Activated CD4-positive, alpha-beta T cell treated with anti-CD3 and anti-CD28 coated beads, Interleukin-2, amount 10 ng/mL, durations not matched to agents 24 days and 14 days (primary cell): ENCODE measurements around the gene CYP4F22. TPM values are rescaled to one million over a fixed set of nuclear protein-coding genes. Genes with fewer than 3 reads are reported as not detected.

Experiments
- DNase-seq: peaks from one replicate; pipeline ENCODE4 v3.0.0; 2022
- H3K27ac Mint-ChIP-seq: one replicate; pipeline ENCODE4 v1.8.0; 2022; ENCODE audit warnings: mild to moderate bottlenecking, mixed read lengths
- H3K27me3 Mint-ChIP-seq: one replicate; pipeline ENCODE4 v1.8.0; 2022; ENCODE audit warnings: mixed read lengths
- H3K36me3 Mint-ChIP-seq: one replicate; pipeline ENCODE4 v1.8.0; 2022; ENCODE audit warnings: low read depth, mild to moderate bottlenecking, mixed read lengths
- H3K4me1 Mint-ChIP-seq: one replicate; pipeline ENCODE4 v1.8.0; 2021; ENCODE audit warnings: mixed read lengths
- H3K4me3 Mint-ChIP-seq: one replicate; pipeline ENCODE4 v1.8.0; 2022; ENCODE audit warnings: mild to moderate bottlenecking, moderate library complexity, mixed read lengths
- H3K9me3 Mint-ChIP-seq: one replicate; pipeline ENCODE4 v1.8.0; 2021; ENCODE audit warnings: mixed read lengths
- intact Hi-C: fragments of 100-400 bp; cut with micrococcal nuclease; formaldehyde crosslinking; loops from one replicate; pipeline ENCODE4 v1.15.1; 2023
- total RNA-seq: library from RNA; stranded (reverse); gene quantifications from 2 replicates; pipeline ENCODE4 v1.2.3, GENCODE V29; 2022

The CYP4F22 gene
- total RNA-seq, 1 donor from 2014 or later, result 0.12 TPM

GRCh38 chr19:15534957-15535864, 26.9 kb downstream of the CYP4F22 start:
- Mint-ChIP-seq H3K27me3 (peaks cover 8% of the 10 kb centered on the region), H3K4me1 (peaks cover 33% of the 10 kb centered on the region), H3K27ac (no peak overlapping the region), H3K4me3 (no peak overlapping the region), H3K36me3 (peaks cover 2% of the 10 kb centered on the region), H3K9me3 (peaks cover 18% of the 10 kb centered on the region)
- no peak for DNase-seq
- intact Hi-C loops, result no loop called here

- Mint-ChIP-seq H3K9me3 (peaks cover 14% of the 10 kb centered on the region), H3K27me3 (peaks cover 8% of the 10 kb centered on the region), H3K36me3 (peaks cover 2% of the 10 kb centered on the region), H3K27ac (no peak overlapping the region), H3K4me1 (peaks cover 33% of the 10 kb centered on the region), H3K4me3 (no peak overlapping the region)
- no peak for DNase-seq
- intact Hi-C loops, result no loop called here
Observed at GRCh38 chr19:15536350-15536749, 28.0 kb downstream of the CYP4F22 start.

- Mint-ChIP-seq H3K4me3 (no peak overlapping the region), H3K36me3 (no peaks in the 10 kb centered on the region), H3K4me1 (peaks cover 17% of the 10 kb centered on the region), H3K27ac (no peak overlapping the region), H3K9me3 (peaks cover 11% of the 10 kb centered on the region), H3K27me3 (peaks cover 10% of the 10 kb centered on the region)
- intact Hi-C loops, result no loop called here
- peak; percentile 67 for DNase-seq
Observed at GRCh38 chr19:15538774-15539173, 30.4 kb downstream of the CYP4F22 start.

GRCh38 chr19:15539638-15540037, 31.3 kb downstream of the CYP4F22 start:
- no peak overlapping the region for H3K4me3 Mint-ChIP-seq
- H3K9me3 Mint-ChIP-seq, result peaks cover 11% of the 10 kb centered on the region
- peaks cover 15% of the 10 kb centered on the region for H3K4me1 Mint-ChIP-seq
- intact Hi-C loops, result no loop called here
- H3K36me3 Mint-ChIP-seq, result no peaks in the 10 kb centered on the region
- no peak overlapping the region for H3K27ac Mint-ChIP-seq
- no peak for DNase-seq
- H3K27me3 Mint-ChIP-seq, result peaks cover 10% of the 10 kb centered on the region

- Mint-ChIP-seq H3K36me3 (no peaks in the 10 kb centered on the region), H3K4me3 (no peak overlapping the region), H3K27me3 (peaks cover 10% of the 10 kb centered on the region), H3K9me3 (peaks cover 11% of the 10 kb centered on the region), H3K4me1 (peaks cover 9% of the 10 kb centered on the region), H3K27ac (no peak overlapping the region)
- DNase-seq, result no peak
- intact Hi-C loops, result no loop called here
Observed at GRCh38 chr19:15540435-15540834, 32.1 kb downstream of the CYP4F22 start.

- no peaks in the 10 kb centered on the region for H3K36me3 Mint-ChIP-seq
- peaks cover 2% of the 10 kb centered on the region for H3K4me1 Mint-ChIP-seq
- no peak overlapping the region for H3K4me3 Mint-ChIP-seq
- peaks cover 7% of the 10 kb centered on the region for H3K27me3 Mint-ChIP-seq
- intact Hi-C loops, result no loop called here
- H3K27ac Mint-ChIP-seq, result no peak overlapping the region
- no peak for DNase-seq
- H3K9me3 Mint-ChIP-seq, result no peaks in the 10 kb centered on the region
Observed at GRCh38 chr19:15544283-15544682, 36.0 kb downstream of the CYP4F22 start.

- Mint-ChIP-seq H3K9me3 (no peaks in the 10 kb centered on the region), H3K27me3 (peaks cover 7% of the 10 kb centered on the region), H3K27ac (no peak overlapping the region), H3K4me3 (no peak overlapping the region), H3K4me1 (peaks cover under 1% of the 10 kb centered on the region), H3K36me3 (no peaks in the 10 kb centered on the region)
- intact Hi-C loops, result no loop called here
- no peak for DNase-seq
Observed at GRCh38 chr19:15544970-15545369, 36.6 kb downstream of the CYP4F22 start.

GRCh38 chr19:15548648-15549047, 40.3 kb downstream of the CYP4F22 start:
- intact Hi-C loops, result no loop called here
- no peaks in the 10 kb centered on the region for H3K9me3 Mint-ChIP-seq
- peaks cover 11% of the 10 kb centered on the region for H3K27me3 Mint-ChIP-seq
- H3K4me3 Mint-ChIP-seq, result no peak overlapping the region
- no peak overlapping the region for H3K27ac Mint-ChIP-seq
- DNase-seq, result no peak
- peaks cover 12% of the 10 kb centered on the region for H3K4me1 Mint-ChIP-seq
- H3K36me3 Mint-ChIP-seq, result no peaks in the 10 kb centered on the region

- no peaks in the 10 kb centered on the region for H3K9me3 Mint-ChIP-seq
- intact Hi-C loops, result no loop called here
- no peak for DNase-seq
- no peaks in the 10 kb centered on the region for H3K36me3 Mint-ChIP-seq
- H3K4me1 Mint-ChIP-seq, result peaks cover 15% of the 10 kb centered on the region
- H3K27me3 Mint-ChIP-seq, result peaks cover 11% of the 10 kb centered on the region
- H3K27ac Mint-ChIP-seq, result no peak overlapping the region
- H3K4me3 Mint-ChIP-seq, result no peak overlapping the region
Observed at GRCh38 chr19:15549581-15549980, 41.3 kb downstream of the CYP4F22 start.

- no peak overlapping the region for H3K27ac Mint-ChIP-seq
- intact Hi-C loops, result no loop called here
- peaks cover 11% of the 10 kb centered on the region for H3K27me3 Mint-ChIP-seq
- no peaks in the 10 kb centered on the region for H3K36me3 Mint-ChIP-seq
- no peak for DNase-seq
- H3K9me3 Mint-ChIP-seq, result no peaks in the 10 kb centered on the region
- peaks cover 15% of the 10 kb centered on the region for H3K4me1 Mint-ChIP-seq
- H3K4me3 Mint-ChIP-seq, result peak overlapping the region; percentile 57
Observed at GRCh38 chr19:15550273-15550672, 41.9 kb downstream of the CYP4F22 start.

GRCh38 chr19:15550929-15551292, 42.6 kb downstream of the CYP4F22 start:
- peaks cover 11% of the 10 kb centered on the region for H3K27me3 Mint-ChIP-seq
- H3K36me3 Mint-ChIP-seq, result no peaks in the 10 kb centered on the region
- no peaks in the 10 kb centered on the region for H3K9me3 Mint-ChIP-seq
- DNase-seq, result no peak
- peaks cover 19% of the 10 kb centered on the region for H3K4me1 Mint-ChIP-seq
- peak overlapping the region; percentile 82 for H3K4me3 Mint-ChIP-seq
- intact Hi-C loops, result no loop called here
- peak overlapping the region; percentile 59 for H3K27ac Mint-ChIP-seq

- Mint-ChIP-seq H3K4me3 (peak overlapping the region; percentile 82), H3K27ac (peak overlapping the region; percentile 59), H3K9me3 (no peaks in the 10 kb centered on the region), H3K27me3 (peaks cover 11% of the 10 kb centered on the region), H3K4me1 (peaks cover 24% of the 10 kb centered on the region), H3K36me3 (no peaks in the 10 kb centered on the region)
- peak; percentile 88 for DNase-seq
- intact Hi-C loops, result no loop called here
Observed at GRCh38 chr19:15551293-15552004, 43.1 kb downstream of the CYP4F22 start.

- Mint-ChIP-seq H3K9me3 (no peaks in the 10 kb centered on the region), H3K4me1 (peaks cover 28% of the 10 kb centered on the region), H3K27me3 (peaks cover 9% of the 10 kb centered on the region), H3K27ac (no peak overlapping the region), H3K4me3 (peak overlapping the region; percentile 85), H3K36me3 (no peaks in the 10 kb centered on the region)
- no peak for DNase-seq
- intact Hi-C loops, result no loop called here
Observed at GRCh38 chr19:15555021-15555420, 46.7 kb downstream of the CYP4F22 start.
